HEK293 (cell line): ENCODE results near the gene NUDT4.

Source experiments
- CTCF ChIA-PET: fragments of 350-600 bp; formaldehyde crosslinking; extraction: SDS; loops from one replicate; lab custom pipeline; 2021; ENCODE audit warnings: antibody characterized with exemption; lab: Yijun Ruan, JAX
- POLR2A ChIA-PET: fragments of 300-600 bp; formaldehyde crosslinking; extraction: SDS; loops from one replicate; lab custom pipeline; 2020; ENCODE audit warnings: antibody characterized with exemption, inconsistent platforms; lab: Yijun Ruan, JAX
- H3K27ac ChIP-seq: fragments of 200-500 bp; sonication (Bioruptor generic); 2 replicates; pipeline ENCODE4 v1.5.1; 2014; ENCODE audit warnings: low read depth, low read length, control low read depth, inconsistent platforms; ENCODE audit errors: extremely low read depth
- H3K36me3 ChIP-seq, 2 experiments: fragments of 200-500 bp in 1 of 2; sonication (Bioruptor generic) in 1 of 2; 1 replicate in 1 of 2; 2 replicates in 1 of 2; pipeline ENCODE4 v1.5.1; 2014 to 2017; ENCODE audit warnings: inconsistent platforms in 2 of 2, low read length in 2 of 2; ENCODE audit not compliant: control insufficient read depth in 2 of 2, insufficient read depth in 1 of 2
- H3K4me1 ChIP-seq: fragments of 200-500 bp; sonication (Bioruptor generic); 2 replicates; pipeline ENCODE4 v1.5.1; 2014; ENCODE audit warnings: mild to moderate bottlenecking, low read length, inconsistent platforms; ENCODE audit not compliant: control insufficient read depth, insufficient read depth
- H3K4me3 ChIP-seq: 2 replicates; pipeline ENCODE4 v1.5.1; 2011; ENCODE audit warnings: low read depth, mild to moderate bottlenecking, control low read depth, low read length, moderate library complexity
- H3K9me3 ChIP-seq: fragments of 200-500 bp; sonication (Bioruptor generic); 2 replicates; pipeline ENCODE4 v1.5.1; 2014; ENCODE audit warnings: low read depth, low read length, inconsistent platforms; ENCODE audit not compliant: control insufficient read depth, insufficient read depth
- GLI2 ChIP-seq: fragments of 450-650 bp; formaldehyde crosslinking; IDR thresholded peaks from 2 replicates; pipeline ENCODE4; 2017; ENCODE audit warnings: missing biosample characterization, missing genetic modification characterization, low read depth, borderline replicate concordance
- KLF7 ChIP-seq: fragments of 450-650 bp; formaldehyde crosslinking; IDR thresholded peaks from 2 replicates; pipeline ENCODE4 v1.5.1; 2016; ENCODE audit warnings: missing biosample characterization, missing genetic modification characterization, borderline replicate concordance
- MEIS1 ChIP-seq: sonication (generic); formaldehyde crosslinking; IDR thresholded peaks from 2 replicates; pipeline ENCODE4 v1.8.1; 2022; ENCODE audit warnings: missing genetic modification reagents, mild to moderate bottlenecking, borderline replicate concordance
- PRDM10 ChIP-seq: fragments of 450-650 bp; formaldehyde crosslinking; IDR thresholded peaks from 2 replicates; pipeline ENCODE4 v1.5.1; 2016; ENCODE audit warnings: missing biosample characterization, missing genetic modification characterization
- SCRT2 ChIP-seq: fragments of 450-650 bp; formaldehyde crosslinking; IDR thresholded peaks from 2 replicates; pipeline ENCODE4 v1.5.1; 2016; ENCODE audit warnings: missing biosample characterization, missing genetic modification characterization
- SETDB1 ChIP-seq: IDR thresholded peaks from one replicate; pipeline ENCODE4 v1.6.1; 2017; ENCODE audit warnings: mild to moderate bottlenecking, low read length, moderate library complexity, mixed read lengths; ENCODE audit not compliant: insufficient read length
- YY1 ChIP-seq: fragments of 450-650 bp; formaldehyde crosslinking; IDR thresholded peaks from 2 replicates; pipeline ENCODE4 v1.5.1; 2018; ENCODE audit warnings: missing biosample characterization, missing genetic modification characterization
- ZBTB21 ChIP-seq: fragments of 450-650 bp; formaldehyde crosslinking; IDR thresholded peaks from 2 replicates; pipeline ENCODE4 v1.5.1; 2017; ENCODE audit warnings: missing biosample characterization, missing genetic modification characterization
- ZIC2 ChIP-seq: fragments of 450-650 bp; formaldehyde crosslinking; IDR thresholded peaks from 2 replicates; pipeline ENCODE4 v1.5.1; 2016; ENCODE audit warnings: missing biosample characterization, missing genetic modification characterization
- ZNF140 ChIP-seq: fragments of 450-650 bp; formaldehyde crosslinking; IDR thresholded peaks from 2 replicates; pipeline ENCODE4 v1.5.1; 2016; ENCODE audit warnings: missing biosample characterization, missing genetic modification characterization
- ZNF184 ChIP-seq: fragments of 450-650 bp; IDR thresholded peaks from 2 replicates; pipeline ENCODE4 v1.5.1; 2018; ENCODE audit warnings: missing biosample characterization, mild to moderate bottlenecking, missing genetic modification characterization
- ZNF274 ChIP-seq, 2 experiments: fragments of 200-500 bp in 1 of 2; fragments of 450-650 bp in 1 of 2; sonication (Bioruptor generic) in 1 of 2; formaldehyde crosslinking in 1 of 2; IDR thresholded peaks; 2 replicates each; pipeline versions ENCODE4 v1.5.1 to v1.6.1; 2014 to 2016; ENCODE audit warnings: borderline replicate concordance in 1 of 2, inconsistent platforms in 1 of 2, low read length in 1 of 2, missing biosample characterization in 1 of 2, missing genetic modification characterization in 1 of 2
- ZNF350 ChIP-seq: fragments of 450-650 bp; formaldehyde crosslinking; IDR thresholded peaks from 2 replicates; pipeline ENCODE4 v1.5.0; 2017; ENCODE audit warnings: missing biosample characterization, mild to moderate bottlenecking, missing genetic modification characterization
- ZNF623 ChIP-seq: fragments of 450-650 bp; formaldehyde crosslinking; IDR thresholded peaks from 2 replicates; pipeline ENCODE4 v1.5.1; 2016; ENCODE audit warnings: missing biosample characterization, missing genetic modification characterization
- ZNF626 ChIP-seq: fragments of 450-650 bp; sonication (Bioruptor Pico); formaldehyde crosslinking; IDR thresholded peaks from 2 replicates; pipeline ENCODE4 v1.5.1; 2018; ENCODE audit warnings: missing biosample characterization, missing genetic modification characterization, inconsistent platforms
- ZNF664 ChIP-seq: fragments of 450-650 bp; formaldehyde crosslinking; IDR thresholded peaks from 2 replicates; pipeline ENCODE4 v1.5.1; 2016; ENCODE audit warnings: missing biosample characterization, missing genetic modification characterization
- ZNF768 ChIP-seq: fragments of 450-650 bp; formaldehyde crosslinking; IDR thresholded peaks from 2 replicates; pipeline ENCODE4 v1.5.1; 2018; ENCODE audit warnings: missing biosample characterization, mild to moderate bottlenecking, missing genetic modification characterization
- ZSCAN30 ChIP-seq: fragments of 450-650 bp; IDR thresholded peaks from 2 replicates; pipeline ENCODE4 v1.5.1; 2018; ENCODE audit warnings: missing biosample characterization, mild to moderate bottlenecking, missing genetic modification characterization, moderate library complexity
- TF ChIP-seq, protein P1 (sequence below): fragments of 450-650 bp; formaldehyde crosslinking; IDR thresholded peaks from 2 replicates; pipeline ENCODE4 v1.5.1; 2016; ENCODE audit warnings: missing biosample characterization, missing genetic modification characterization
- TF ChIP-seq, protein P2 (sequence below): fragments of 450-650 bp; formaldehyde crosslinking; IDR thresholded peaks from 2 replicates; pipeline ENCODE4 v1.5.1; 2016; ENCODE audit warnings: missing biosample characterization, missing genetic modification characterization
- TF ChIP-seq, protein P3 (sequence below): fragments of 450-650 bp; formaldehyde crosslinking; IDR thresholded peaks from 2 replicates; pipeline ENCODE4 v1.5.1; 2016; ENCODE audit warnings: missing biosample characterization, missing genetic modification characterization

NUDT4 gene

DNA sequence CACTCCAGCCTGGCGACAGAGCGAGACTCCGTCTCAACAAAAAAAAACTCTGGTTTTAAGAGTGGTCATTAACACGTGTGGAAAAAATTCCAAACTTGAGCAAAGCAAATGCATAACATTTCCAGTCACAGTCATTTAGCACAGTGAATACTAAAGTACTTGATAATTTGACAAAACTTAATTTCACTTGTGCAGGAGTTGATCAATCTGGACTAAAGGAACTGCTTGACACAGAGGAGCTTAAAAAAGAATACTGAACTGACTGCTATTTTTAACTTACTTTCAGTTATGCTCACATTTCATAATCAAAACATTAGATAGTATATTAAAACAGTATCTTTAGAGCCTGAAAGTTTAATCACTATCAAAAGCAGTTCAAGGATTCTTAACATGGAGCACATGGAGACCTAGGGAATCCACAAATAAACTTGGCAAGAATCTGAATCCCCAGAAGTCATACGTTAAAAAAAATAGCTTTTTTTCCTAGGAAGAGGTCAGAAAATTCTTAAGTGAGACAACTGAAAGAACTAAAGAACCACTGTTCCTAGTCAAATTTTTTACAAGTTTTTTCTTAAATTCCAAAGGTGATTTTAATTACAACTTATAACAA lies 56.6 kb downstream of the NUDT4 start:
- Histone ChIP-seq H3K36me3 (no peaks in the 10 kb centered on the region), H3K4me3 (no peak overlapping the region), H3K27ac (no peak overlapping the region), H3K4me1 (peaks cover 19% of the 10 kb centered on the region), H3K9me3 (no peaks in the 10 kb centered on the region)
- TF ChIP-seq ZIC2 (tag by site-specific recombination) (no peak), ZNF140 (no peak), ZNF274 (IDR thresholded peaks at IDR 0.05; ENCODE audit: low read length) (no peak), ZNF274 (tag by site-specific recombination; IDR thresholded peaks at IDR 0.05; ENCODE audit: borderline replicate concordance) (no peak), ZNF623 (tag by site-specific recombination) (no peak), ZBTB21 (no peak), SETDB1 (no peak), ZNF626 (tag by site-specific recombination) (no peak), MEIS1 (no peak), YY1 (tag by site-specific recombination) (no peak), ZNF184 (tag by site-specific recombination) (no peak)
- TF ChIP-seq, protein P1, sequence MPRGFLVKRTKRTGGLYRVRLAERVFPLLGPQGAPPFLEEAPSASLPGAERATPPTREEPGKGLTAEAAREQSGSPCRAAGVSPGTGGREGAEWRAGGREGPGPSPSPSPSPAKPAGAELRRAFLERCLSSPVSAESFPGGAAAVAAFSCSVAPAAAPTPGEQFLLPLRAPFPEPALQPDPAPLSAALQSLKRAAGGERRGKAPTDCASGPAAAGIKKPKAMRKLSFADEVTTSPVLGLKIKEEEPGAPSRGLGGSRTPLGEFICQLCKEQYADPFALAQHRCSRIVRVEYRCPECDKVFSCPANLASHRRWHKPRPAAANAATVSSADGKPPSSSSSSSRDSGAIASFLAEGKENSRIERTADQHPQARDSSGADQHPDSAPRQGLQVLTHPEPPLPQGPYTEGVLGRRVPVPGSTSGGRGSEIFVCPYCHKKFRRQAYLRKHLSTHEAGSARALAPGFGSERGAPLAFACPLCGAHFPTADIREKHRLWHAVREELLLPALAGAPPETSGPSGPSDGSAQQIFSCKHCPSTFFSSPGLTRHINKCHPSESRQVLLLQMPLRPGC (tag by site-specific recombination) = no peak
- TF ChIP-seq, protein P2, sequence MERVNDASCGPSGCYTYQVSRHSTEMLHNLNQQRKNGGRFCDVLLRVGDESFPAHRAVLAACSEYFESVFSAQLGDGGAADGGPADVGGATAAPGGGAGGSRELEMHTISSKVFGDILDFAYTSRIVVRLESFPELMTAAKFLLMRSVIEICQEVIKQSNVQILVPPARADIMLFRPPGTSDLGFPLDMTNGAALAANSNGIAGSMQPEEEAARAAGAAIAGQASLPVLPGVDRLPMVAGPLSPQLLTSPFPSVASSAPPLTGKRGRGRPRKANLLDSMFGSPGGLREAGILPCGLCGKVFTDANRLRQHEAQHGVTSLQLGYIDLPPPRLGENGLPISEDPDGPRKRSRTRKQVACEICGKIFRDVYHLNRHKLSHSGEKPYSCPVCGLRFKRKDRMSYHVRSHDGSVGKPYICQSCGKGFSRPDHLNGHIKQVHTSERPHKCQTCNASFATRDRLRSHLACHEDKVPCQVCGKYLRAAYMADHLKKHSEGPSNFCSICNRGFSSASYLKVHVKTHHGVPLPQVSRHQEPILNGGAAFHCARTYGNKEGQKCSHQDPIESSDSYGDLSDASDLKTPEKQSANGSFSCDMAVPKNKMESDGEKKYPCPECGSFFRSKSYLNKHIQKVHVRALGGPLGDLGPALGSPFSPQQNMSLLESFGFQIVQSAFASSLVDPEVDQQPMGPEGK = no peak
- TF ChIP-seq, protein P3, sequence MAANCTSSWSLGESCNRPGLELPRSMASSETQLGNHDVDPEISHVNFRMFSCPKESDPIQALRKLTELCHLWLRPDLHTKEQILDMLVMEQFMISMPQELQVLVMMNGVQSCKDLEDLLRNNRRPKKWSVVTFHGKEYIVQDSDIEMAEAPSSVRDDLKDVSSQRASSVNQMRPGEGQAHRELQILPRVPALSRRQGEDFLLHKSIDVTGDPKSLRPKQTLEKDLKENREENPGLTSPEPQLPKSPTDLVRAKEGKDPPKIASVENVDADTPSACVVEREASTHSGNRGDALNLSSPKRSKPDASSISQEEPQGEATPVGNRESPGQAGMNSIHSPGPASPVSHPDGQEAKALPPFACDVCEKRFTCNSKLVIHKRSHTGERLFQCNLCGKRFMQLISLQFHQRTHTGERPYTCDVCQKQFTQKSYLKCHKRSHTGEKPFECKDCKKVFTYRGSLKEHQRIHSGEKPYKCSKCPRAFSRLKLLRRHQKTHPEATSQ = no peak
- ChIA-PET CTCF (interaction anchor here (0.6 to 0.7 kb wide), 2 partner anchors 508 to 998 kb away, joined by 3 to 4 read pairs; no protein-coding TSS in a partner anchor), POLR2A (no interaction called here)

DNA sequence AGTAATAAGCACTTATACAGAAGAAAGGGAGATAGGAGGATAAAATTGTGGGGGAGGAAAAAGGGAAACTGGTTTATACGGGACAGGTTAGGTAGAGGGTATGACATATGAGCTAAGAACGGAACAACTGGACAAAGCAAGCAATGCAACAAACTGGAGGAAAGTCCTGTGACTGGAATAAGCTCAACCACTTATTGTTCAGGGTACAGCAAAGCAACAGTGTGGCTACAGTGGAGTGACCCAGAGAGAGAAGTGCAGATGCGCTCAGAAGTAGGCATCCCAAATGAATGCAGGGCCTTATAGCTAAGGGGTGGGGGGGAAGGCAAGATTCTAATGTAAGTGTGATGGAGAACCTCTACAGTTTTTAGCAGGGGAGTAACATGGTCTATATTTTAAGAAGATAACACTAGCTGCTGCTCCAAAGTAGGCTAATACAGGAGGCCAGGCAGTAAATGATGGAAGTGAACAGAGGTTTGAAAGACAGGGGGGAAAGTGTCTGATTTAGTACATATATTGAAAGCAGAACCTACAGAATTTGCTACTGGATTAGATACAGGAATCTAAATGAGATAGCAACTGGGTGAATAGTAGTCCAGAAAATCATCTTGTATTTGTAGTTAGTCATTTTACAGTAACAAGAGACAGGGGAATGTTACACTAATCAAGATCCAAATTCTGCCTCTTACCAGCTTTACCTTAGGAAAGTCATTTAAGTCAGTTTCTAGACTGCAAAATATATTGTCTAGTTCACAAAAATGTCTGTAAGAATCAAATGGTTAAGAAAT lies 60.7 kb downstream of the NUDT4 start:
- no peak for TF ChIP-seq GLI2
- no peak for TF ChIP-seq ZNF768 (tag by site-specific recombination)
- TF ChIP-seq ZSCAN30 (tag by site-specific recombination) = no peak
- TF ChIP-seq ZNF664 (tag by site-specific recombination) = peak; percentile 97
- TF ChIP-seq PRDM10 (tag by site-specific recombination) = peak; percentile 74
- TF ChIP-seq KLF7 (tag by site-specific recombination) = no peak
- TF ChIP-seq SCRT2 = peak; percentile 66
- no peak for TF ChIP-seq ZNF350
- Histone ChIP-seq H3K4me3 (no peak overlapping the region), H3K9me3 (no peaks in the 10 kb centered on the region), H3K36me3 (no peaks in the 10 kb centered on the region), H3K27ac (no peak overlapping the region), H3K4me1 (peaks cover 27% of the 10 kb centered on the region)
- ChIA-PET POLR2A (no interaction called here), CTCF (interaction anchor here (0.6 to 2.4 kb wide), 3 partner anchors 19 to 64 kb away, joined by 3 to 11 read pairs (median 3); no protein-coding TSS in a partner anchor)
